ENCODE results near the gene FYN.

FYN gene

DNA sequence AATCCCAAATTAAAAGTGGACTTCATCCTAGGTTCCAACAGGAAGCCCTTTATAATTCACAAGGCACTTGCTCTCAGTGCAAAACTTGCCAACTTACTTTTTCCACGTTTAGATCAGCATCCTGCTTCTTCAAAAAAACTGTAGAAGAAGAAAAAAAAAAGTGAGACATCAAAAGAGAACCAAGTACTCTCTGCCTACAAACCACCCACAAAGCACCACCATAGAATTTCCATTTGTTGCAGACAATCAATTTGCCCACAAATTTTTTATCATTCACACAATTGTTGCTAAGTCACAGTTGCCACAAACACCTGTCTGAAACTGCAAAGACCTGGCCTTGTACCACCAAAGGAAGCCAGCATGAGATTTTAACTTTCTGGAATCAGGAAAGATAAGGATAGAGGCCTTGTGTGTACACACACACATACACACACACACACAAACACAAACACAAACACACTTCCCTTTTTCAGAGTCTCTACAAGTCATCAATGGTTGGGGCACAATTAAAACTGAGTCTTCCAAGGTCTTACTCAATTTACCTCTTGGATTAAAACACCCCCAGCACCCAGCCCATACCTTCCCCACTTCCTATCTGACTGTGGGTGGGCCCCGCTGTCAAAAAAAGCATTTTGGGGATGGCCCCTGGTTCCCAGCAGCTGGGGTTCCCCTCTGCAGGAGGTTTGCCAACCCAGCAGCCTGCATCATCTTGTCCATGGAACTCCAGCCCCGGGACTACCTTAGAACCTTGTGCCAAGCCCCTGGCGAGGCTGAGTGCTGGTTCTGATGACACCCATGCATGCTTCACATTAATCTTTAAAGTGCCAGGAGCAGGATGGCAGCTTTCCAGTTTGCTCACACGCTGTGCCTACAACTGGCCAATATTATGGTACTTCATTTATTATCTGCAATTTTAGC is 26.5 kb downstream of the FYN start:
- DNase-seq (ENCODE audit: low read depth): no peak
- H3K4me3 ChIP-seq (ENCODE audit: low read depth, low read length): no peak overlapping the region
- TF ChIP-seq, protein P1, sequence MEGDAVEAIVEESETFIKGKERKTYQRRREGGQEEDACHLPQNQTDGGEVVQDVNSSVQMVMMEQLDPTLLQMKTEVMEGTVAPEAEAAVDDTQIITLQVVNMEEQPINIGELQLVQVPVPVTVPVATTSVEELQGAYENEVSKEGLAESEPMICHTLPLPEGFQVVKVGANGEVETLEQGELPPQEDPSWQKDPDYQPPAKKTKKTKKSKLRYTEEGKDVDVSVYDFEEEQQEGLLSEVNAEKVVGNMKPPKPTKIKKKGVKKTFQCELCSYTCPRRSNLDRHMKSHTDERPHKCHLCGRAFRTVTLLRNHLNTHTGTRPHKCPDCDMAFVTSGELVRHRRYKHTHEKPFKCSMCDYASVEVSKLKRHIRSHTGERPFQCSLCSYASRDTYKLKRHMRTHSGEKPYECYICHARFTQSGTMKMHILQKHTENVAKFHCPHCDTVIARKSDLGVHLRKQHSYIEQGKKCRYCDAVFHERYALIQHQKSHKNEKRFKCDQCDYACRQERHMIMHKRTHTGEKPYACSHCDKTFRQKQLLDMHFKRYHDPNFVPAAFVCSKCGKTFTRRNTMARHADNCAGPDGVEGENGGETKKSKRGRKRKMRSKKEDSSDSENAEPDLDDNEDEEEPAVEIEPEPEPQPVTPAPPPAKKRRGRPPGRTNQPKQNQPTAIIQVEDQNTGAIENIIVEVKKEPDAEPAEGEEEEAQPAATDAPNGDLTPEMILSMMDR (conservative IDR thresholded peaks at IDR 0.05; ENCODE audit: low read depth, low read length): no peak

DNA sequence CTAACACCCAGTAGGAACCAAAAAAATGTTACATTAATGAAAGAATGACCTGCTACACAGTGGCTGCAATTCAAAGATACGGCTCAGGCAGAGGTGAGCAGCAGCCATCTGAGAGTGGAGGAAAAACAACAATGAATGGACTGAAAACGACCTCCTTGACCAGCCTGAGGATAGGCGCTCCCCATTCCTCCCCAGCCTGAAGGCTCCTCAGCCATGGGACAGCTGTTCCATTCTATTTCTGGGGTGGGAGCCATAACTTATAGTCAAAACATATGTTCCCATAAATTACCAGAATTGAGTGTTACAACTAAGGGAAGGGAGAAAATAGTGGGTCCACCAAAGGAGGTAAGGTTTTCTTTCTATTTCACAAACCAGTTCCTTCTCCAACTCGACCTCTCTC is 27.2 kb downstream of the FYN start:
- TF ChIP-seq, protein P1 (conservative IDR thresholded peaks at IDR 0.05; ENCODE audit: low read depth, low read length): no peak
- H3K4me3 ChIP-seq (ENCODE audit: low read depth, low read length): no peak overlapping the region
- DNase-seq (ENCODE audit: low read depth): no peak

GRCh38 chr6:111845441-111845871 is 27.8 kb downstream of the FYN start:
- DNase-seq (ENCODE audit: low read depth): peak; percentile 45
- TF ChIP-seq, protein P1 (conservative IDR thresholded peaks at IDR 0.05; ENCODE audit: low read depth, low read length): no peak
- no peak overlapping the region for H3K4me3 ChIP-seq (ENCODE audit: low read depth, low read length)

DNA sequence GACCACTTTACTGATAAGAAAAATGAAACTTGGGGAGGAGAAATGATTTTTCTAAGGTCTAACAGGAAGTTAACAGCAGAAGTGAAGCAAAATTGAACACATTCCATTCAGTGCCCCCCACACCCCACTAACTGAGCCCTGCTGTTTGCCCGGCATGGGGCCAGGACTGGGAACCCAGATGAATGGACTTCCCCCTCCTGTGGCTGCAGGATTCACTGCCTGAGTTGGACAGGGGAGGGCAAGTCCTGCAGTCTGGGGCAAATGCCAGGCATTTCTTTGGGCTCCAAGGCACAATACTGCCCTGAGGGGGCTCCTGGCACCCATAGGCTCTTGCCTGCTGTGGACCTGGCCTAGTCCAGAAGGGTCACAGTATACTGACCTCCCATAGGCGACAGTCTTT is 28.3 kb downstream of the FYN start:
- TF ChIP-seq, protein P1 (conservative IDR thresholded peaks at IDR 0.05; ENCODE audit: low read depth, low read length): peak; percentile 61
- H3K4me3 ChIP-seq (ENCODE audit: low read depth, low read length): no peak overlapping the region
- DNase-seq (ENCODE audit: low read depth): peak; percentile 81

GRCh38 chr6:111844376-111844775 is 28.9 kb downstream of the FYN start:
- H3K4me3 ChIP-seq (ENCODE audit: low read depth, low read length): no peak overlapping the region
- no peak for DNase-seq (ENCODE audit: low read depth)
- TF ChIP-seq, protein P1 (conservative IDR thresholded peaks at IDR 0.05; ENCODE audit: low read depth, low read length): no peak

DNA sequence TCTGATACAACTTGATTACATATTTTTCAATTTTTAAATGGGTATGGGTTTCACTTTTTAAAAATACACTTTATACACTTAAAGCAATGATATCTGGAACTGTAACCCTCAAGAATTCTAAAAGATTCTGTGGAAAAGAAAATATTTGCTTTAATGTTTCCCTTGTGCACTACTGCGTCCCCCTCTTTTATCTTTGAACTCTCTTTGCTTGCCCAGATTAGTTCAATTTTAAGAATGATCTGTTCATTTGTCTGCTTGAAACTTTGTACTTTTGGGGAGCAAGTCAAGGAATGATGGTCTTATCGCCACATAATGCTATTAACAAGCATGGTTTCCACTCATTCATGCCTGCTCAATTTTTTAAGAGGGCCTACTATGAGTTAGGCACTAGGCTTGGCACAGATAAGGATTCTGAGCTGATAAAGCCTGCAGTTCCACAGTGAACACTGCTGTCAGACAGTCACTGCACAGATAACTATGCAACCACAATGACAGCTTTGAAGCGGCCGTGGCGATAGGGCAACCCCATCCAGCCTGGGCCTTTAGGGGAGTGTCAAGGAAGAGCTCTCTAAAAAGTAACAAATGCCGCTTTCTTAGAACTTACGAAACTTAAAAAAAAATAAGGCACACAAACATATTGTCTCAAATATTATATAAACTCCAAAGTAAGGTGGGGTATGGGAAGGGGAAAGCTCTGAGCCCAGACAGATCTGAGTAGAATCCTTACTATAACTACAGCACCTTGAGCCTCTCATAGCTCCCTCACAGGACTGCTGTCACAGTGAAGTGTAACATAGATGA is 29.7 kb downstream of the FYN start:
- TF ChIP-seq, protein P1 (conservative IDR thresholded peaks at IDR 0.05; ENCODE audit: low read depth, low read length): no peak
- no peak overlapping the region for H3K4me3 ChIP-seq (ENCODE audit: low read depth, low read length)
- DNase-seq (ENCODE audit: low read depth): no peak

Measured in choroid plexus epithelial cell (primary cell).